GM21737 (cell line): ENCODE data around the gene MAP3K12.

ENCODE experiments used
- ATAC-seq: cut with Tn5 transposase; IDR thresholded peaks from one replicate; pipeline ENCODE4 v1.9.1; 2021; ENCODE audit warnings: mild to moderate bottlenecking, moderate library complexity; ENCODE audit not compliant: unreplicated experiment

The MAP3K12 gene

GRCh38 chr12:53508534-53509170 is 9.4 kb upstream of the MAP3K12 start:
- ATAC-seq: peak; percentile 62

GRCh38 chr12:53507603-53507885 is 8.3 kb upstream of the MAP3K12 start:
- no peak for ATAC-seq

- no peak for ATAC-seq
Observed at GRCh38 chr12:53506881-53507602, 7.8 kb upstream of the MAP3K12 start, which contains the start of gene NPFF. Gene NPFF (minus strand): TSS chr12:53507484. CDS start chr12:53507474, 10 bp downstream.

- ATAC-seq: no peak
Observed at GRCh38 chr12:53506450-53506785, 7.2 kb upstream of the MAP3K12 start.

- no peak for ATAC-seq
Observed at GRCh38 chr12:53505555-53506449, 6.5 kb upstream of the MAP3K12 start.

- no peak for ATAC-seq
Observed at GRCh38 chr12:53505086-53505485, 5.8 kb upstream of the MAP3K12 start.

GRCh38 chr12:53504004-53504920 is 5.0 kb upstream of the MAP3K12 start:
- no peak for ATAC-seq

GRCh38 chr12:53502983-53503728 is 3.9 kb upstream of the MAP3K12 start:
- ATAC-seq: no peak

GRCh38 chr12:53502331-53502730 is 3.1 kb upstream of the MAP3K12 start:
- no peak for ATAC-seq

GRCh38 chr12:53501615-53502181 is 2.4 kb upstream of the MAP3K12 start:
- ATAC-seq: no peak

- ATAC-seq: peak; percentile 67
Observed at GRCh38 chr12:53500776-53501614, 1.7 kb upstream of the MAP3K12 start, which contains the start of gene TARBP2. Gene TARBP2 (plus strand): TSS chr12:53501283. CDS start chr12:53501409, 126 bp downstream.

- ATAC-seq: no peak
Observed at GRCh38 chr12:53500142-53500775, 1.0 kb upstream of the MAP3K12 start.

GRCh38 chr12:53498235-53498630 is 1.0 kb downstream of the MAP3K12 start:
- ATAC-seq: no peak

- ATAC-seq: no peak
Observed at GRCh38 chr12:53497461-53497860, 1.8 kb downstream of the MAP3K12 start.

- ATAC-seq: no peak
Observed at GRCh38 chr12:53496752-53497032, 2.6 kb downstream of the MAP3K12 start.

GRCh38 chr12:53495903-53496751 is 3.1 kb downstream of the MAP3K12 start:
- no peak for ATAC-seq

GRCh38 chr12:53493610-53494391 is 5.5 kb downstream of the MAP3K12 start:
- no peak for ATAC-seq
